HG03565 (cell line): ENCODE data around the gene TNFAIP3.

ENCODE experiments used
- ATAC-seq: cut with Tn5 transposase; IDR thresholded peaks from one replicate; pipeline ENCODE4 v1.9.1; 2021; ENCODE audit warnings: mild to moderate bottlenecking, moderate library complexity; ENCODE audit not compliant: unreplicated experiment

The TNFAIP3 gene

DNA sequence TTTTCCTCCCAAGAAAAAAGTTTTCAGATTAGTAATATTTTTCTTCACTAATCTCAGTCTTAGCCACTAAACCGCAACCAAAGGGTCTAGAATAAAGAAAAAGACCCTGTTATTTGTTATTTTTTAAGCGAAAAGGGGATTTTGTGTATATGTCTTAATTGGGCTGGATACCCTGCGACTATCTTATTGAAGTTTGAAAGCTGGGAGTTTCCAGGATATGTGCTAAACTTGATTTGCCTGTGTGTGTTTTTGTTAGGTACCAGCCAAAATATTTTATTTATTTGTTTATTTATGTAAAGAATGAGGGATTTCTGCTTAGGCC, 52.4 kb downstream of the TNFAIP3 start:
- ATAC-seq = no peak

DNA sequence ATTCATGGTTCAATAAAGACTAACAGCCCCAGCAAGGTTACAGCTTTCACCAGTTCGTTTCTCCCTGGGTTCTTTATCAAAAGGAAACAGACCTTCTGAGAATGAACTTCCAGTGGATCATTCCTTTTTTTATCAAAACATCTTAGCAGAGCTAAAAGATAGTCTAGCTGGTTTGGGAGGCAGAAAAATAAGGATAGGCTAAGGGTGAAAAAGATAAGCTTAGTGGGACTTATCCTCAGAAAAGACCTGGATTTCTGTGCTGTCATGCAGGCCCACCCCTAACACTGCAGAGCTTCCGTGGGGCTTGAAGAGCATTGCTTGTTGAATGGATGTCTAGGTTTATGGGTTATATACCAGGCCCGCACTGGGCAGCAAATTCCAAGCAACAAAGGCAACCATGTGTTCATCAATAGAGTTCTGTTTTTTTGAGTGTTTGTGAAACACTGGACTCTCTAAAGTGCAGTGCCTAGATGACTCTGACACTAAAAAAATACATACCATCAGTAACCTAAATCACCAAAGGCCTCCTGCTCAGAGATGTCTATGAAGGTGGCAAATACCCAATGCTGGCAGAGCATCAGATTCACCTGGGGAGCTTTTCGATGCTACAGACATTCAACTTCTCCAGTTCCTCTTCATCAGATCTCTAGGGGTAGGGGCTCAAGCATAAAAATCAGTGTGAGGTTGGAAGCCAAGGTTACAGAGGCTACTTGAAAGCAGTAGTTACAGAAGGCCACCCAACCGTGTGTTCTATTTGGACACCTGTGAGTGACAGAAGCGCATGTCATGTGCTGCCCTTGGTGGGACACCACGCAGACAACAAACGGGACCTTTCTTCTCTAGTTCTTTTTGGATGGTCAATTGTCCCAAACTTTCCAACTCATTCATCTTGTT, 53.0 kb downstream of the TNFAIP3 start:
- no peak for ATAC-seq

GRCh38 chr6:137921823-137922222, 54.8 kb downstream of the TNFAIP3 start:
- peak; percentile 41 for ATAC-seq

- no peak for ATAC-seq
Measured at GRCh38 chr6:137923866-137924653, 57.0 kb downstream of the TNFAIP3 start.

- no peak for ATAC-seq
Measured at GRCh38 chr6:137925141-137925698, 58.2 kb downstream of the TNFAIP3 start.

- ATAC-seq = no peak
Measured at GRCh38 chr6:137926207-137926731, 59.2 kb downstream of the TNFAIP3 start.

DNA sequence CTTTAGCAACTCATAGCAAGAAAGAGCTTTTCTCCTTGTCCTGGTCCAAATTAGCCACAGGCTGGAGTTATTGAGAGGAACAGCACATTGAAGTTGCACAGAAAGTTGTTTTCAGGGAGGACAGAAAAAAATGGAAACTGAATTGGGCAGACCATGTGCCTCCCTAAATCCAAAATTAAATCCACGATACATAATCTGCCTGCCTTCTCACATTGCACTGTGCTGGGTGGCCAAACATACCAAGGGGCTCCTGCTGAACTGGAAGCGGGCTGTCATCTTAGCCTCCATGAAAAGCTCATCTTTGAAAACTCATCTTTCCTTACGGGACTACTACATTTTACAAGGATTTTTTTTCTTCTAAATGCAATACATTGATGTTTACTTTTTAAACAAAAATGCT, 59.9 kb downstream of the TNFAIP3 start:
- ATAC-seq = no peak

- ATAC-seq = peak; percentile 84
Measured at GRCh38 chr6:137927777-137928218, 60.7 kb downstream of the TNFAIP3 start.

DNA sequence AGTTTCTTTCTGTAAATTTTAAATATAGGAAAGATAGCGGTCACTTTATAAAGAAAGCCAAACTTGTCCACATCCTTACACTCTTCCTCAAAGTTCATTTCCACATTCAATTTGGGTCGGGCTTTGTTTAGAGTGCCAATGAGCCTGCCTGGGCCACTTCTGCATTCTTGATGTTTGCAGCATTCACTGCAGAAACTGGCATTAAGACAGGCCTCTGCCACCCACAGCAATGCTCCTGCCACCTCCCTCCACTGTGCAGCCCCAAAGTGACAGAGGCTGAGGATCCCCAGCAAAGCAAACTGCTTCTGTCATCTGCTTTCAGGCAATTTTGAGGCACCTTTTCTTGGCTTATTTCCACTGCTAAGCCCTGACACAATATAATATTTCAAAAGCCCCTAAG, 61.2 kb downstream of the TNFAIP3 start:
- peak; percentile 4 for ATAC-seq

DNA sequence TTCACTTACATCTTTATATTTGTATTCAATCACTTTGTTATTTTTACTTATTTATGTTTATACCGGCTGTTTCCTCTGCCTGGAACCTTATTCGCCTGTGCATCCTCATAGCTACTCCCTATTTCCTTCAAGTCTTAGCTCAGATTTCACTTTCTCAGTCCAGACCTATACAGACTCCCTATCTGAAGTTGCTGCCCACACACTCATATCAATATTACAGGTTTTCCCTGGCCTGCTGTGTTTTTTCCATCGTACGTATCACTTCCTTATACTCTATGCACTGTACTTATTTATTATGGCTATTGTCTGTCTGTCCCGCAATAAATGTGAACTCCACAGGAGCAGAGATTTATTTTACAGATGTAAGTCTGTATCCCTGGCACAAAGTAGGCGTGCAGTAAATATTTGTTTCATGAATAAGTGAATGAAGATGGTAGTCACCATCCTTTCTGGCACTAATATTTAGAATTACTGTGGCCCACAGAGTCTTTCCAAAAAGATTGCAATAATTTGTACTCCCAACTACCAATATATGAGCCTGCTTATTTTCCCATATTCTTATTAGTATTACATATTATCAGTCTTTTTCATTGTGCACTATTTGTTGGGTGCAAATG, 64.9 kb downstream of the TNFAIP3 start:
- ATAC-seq = no peak
